Left kidney (tissue), 2 donors: ENCODE data around the gene CSMD2. TPM values are rescaled to one million over a fixed set of nuclear protein-coding genes. Genes with fewer than 3 reads are reported as not detected.

Source experiments
- DNase-seq: peaks from one replicate; pipeline ENCODE4 v3.0.0-alpha.2; 2013
- polyA plus RNA-seq: library from polyadenylated mRNA; unstranded; fragments of 120-200 nt; gene quantifications from one replicate; pipeline ENCODE4 v1.2.1, GENCODE V29; 2013; ENCODE audit not compliant: insufficient read length

Gene CSMD2
- polyA plus RNA-seq, 1 donor: 1.2 TPM

GRCh38 chr1:33899746-33900145 lies 265.3 kb downstream of the CSMD2 start:
- no peak for DNase-seq

- no peak for DNase-seq
These were observed 266.1 kb downstream of the CSMD2 start for GRCh38 chr1:33898881-33899280.

- no peak for DNase-seq
These were observed 266.6 kb downstream of the CSMD2 start for GRCh38 chr1:33898406-33898805.

- no peak for DNase-seq
These were observed 267.8 kb downstream of the CSMD2 start for GRCh38 chr1:33897092-33897725.

- DNase-seq: no peak
These were observed 269.1 kb downstream of the CSMD2 start for GRCh38 chr1:33895976-33896375.

GRCh38 chr1:33895396-33895795 lies 269.6 kb downstream of the CSMD2 start:
- no peak for DNase-seq

GRCh38 chr1:33893147-33893830 lies 271.7 kb downstream of the CSMD2 start:
- no peak for DNase-seq

- no peak for DNase-seq
These were observed 278.5 kb downstream of the CSMD2 start for GRCh38 chr1:33886496-33886895.

- no peak for DNase-seq
These were observed 284.7 kb downstream of the CSMD2 start for GRCh38 chr1:33880305-33880704.

- DNase-seq: no peak
These were observed 286.6 kb downstream of the CSMD2 start for GRCh38 chr1:33878392-33878791.

- DNase-seq: no peak
These were observed 287.9 kb downstream of the CSMD2 start for GRCh38 chr1:33876970-33877650.

- DNase-seq: no peak
These were observed 289.2 kb downstream of the CSMD2 start for GRCh38 chr1:33875862-33876261.

GRCh38 chr1:33874636-33875035 lies 290.4 kb downstream of the CSMD2 start:
- DNase-seq: no peak

GRCh38 chr1:33872683-33873082 lies 292.3 kb downstream of the CSMD2 start:
- no peak for DNase-seq

- DNase-seq: no peak
These were observed 292.8 kb downstream of the CSMD2 start for GRCh38 chr1:33872275-33872674.

- DNase-seq: no peak
These were observed 297.3 kb downstream of the CSMD2 start for GRCh38 chr1:33867684-33868083.

- peak; percentile 47 for DNase-seq
These were observed 298.7 kb downstream of the CSMD2 start for GRCh38 chr1:33866281-33866680.

GRCh38 chr1:33864460-33865389 lies 300.3 kb downstream of the CSMD2 start:
- DNase-seq: no peak

GRCh38 chr1:33863779-33864178 lies 301.3 kb downstream of the CSMD2 start, which contains the start of gene HMGB4:
Gene HMGB4, plus strand, starts transcription at chr1:33864079. Its CDS starts 113 bp downstream, at chr1:33864192.
- DNase-seq: no peak

- no peak for DNase-seq
These were observed 304.4 kb downstream of the CSMD2 start for GRCh38 chr1:33860671-33861070.

- no peak for DNase-seq
These were observed 310.9 kb downstream of the CSMD2 start for GRCh38 chr1:33854091-33854490.

GRCh38 chr1:33853431-33853830 lies 311.6 kb downstream of the CSMD2 start:
- DNase-seq: no peak
